Epithelial cell of esophagus (primary cell): Measurements from ENCODE around the gene TRMU.

Experiments
- DNase-seq: peaks from one replicate; pipeline ENCODE4 v3.0.0; 2010; ENCODE audit warnings: low read depth
- H3K4me3 ChIP-seq: 2 replicates; pipeline ENCODE4 v1.5.1; 2011; ENCODE audit warnings: mild to moderate bottlenecking, low read length, control low read depth
- CTCF ChIP-seq: IDR thresholded peaks from 2 replicates; pipeline ENCODE4 v1.5.1; 2011; ENCODE audit warnings: low read depth, mild to moderate bottlenecking, low read length, control low read depth, inconsistent platforms; ENCODE audit not compliant: insufficient read depth; ENCODE audit errors: missing control alignments

Gene TRMU

GRCh38 chr22:46336119-46337078 is 885 bp downstream of the TRMU start:
- peak; percentile 55 for DNase-seq
- H3K4me3 ChIP-seq, result peak overlapping the region; percentile 88
- no peak for TF ChIP-seq CTCF

- no peak for DNase-seq
- H3K4me3 ChIP-seq, result no peak overlapping the region
- TF ChIP-seq CTCF, result no peak
Measured at GRCh38 chr22:46337870-46338269, 2.4 kb downstream of the TRMU start.

- H3K4me3 ChIP-seq, result no peak overlapping the region
- DNase-seq, result no peak
- no peak for TF ChIP-seq CTCF
Measured at GRCh38 chr22:46338636-46339035, 3.1 kb downstream of the TRMU start.

- TF ChIP-seq CTCF, result no peak
- DNase-seq, result no peak
- H3K4me3 ChIP-seq, result no peak overlapping the region
Measured at GRCh38 chr22:46339956-46340355, 4.4 kb downstream of the TRMU start.

GRCh38 chr22:46340676-46341075 is 5.2 kb downstream of the TRMU start:
- TF ChIP-seq CTCF, result no peak
- DNase-seq, result no peak
- no peak overlapping the region for H3K4me3 ChIP-seq

- no peak for TF ChIP-seq CTCF
Measured at GRCh38 chr22:46346680-46347405, 11.3 kb downstream of the TRMU start.

More at GRCh38 chr22:46346680-46347405, 11.3 kb downstream of the TRMU start:
- no peak for DNase-seq
- H3K4me3 ChIP-seq, result no peak overlapping the region
